H9 (cell line): ENCODE data around the gene MYL9. TPM values are rescaled to one million over a fixed set of nuclear protein-coding genes. Genes with fewer than 3 reads are reported as not detected.

Experiments
- DNase-seq: peaks from one replicate; pipeline ENCODE4 v3.0.0-alpha.2; 2017
- H2AFZ ChIP-seq: one replicate; pipeline ENCODE4 v1.6.1; 2013; ENCODE audit warnings: mild to moderate bottlenecking, low read length, control low read depth, moderate library complexity
- H2AK5ac ChIP-seq: 2 replicates; pipeline ENCODE4 v1.6.1; 2013; ENCODE audit warnings: low read length, control low read depth, mixed read lengths; ENCODE audit not compliant: insufficient read length
- H2BK120ac ChIP-seq: one replicate; pipeline ENCODE4 v1.6.1; 2013; ENCODE audit warnings: low read depth, mild to moderate bottlenecking, low read length, control low read depth, inconsistent platforms; ENCODE audit not compliant: poor library complexity, severe bottlenecking
- H2BK12ac ChIP-seq: 2 replicates; pipeline ENCODE4 v1.6.1; 2013; ENCODE audit warnings: low read length, control low read depth, mixed read lengths, low read depth; ENCODE audit not compliant: insufficient read length
- H2BK15ac ChIP-seq: 2 replicates; pipeline ENCODE4 v1.6.1; 2013; ENCODE audit warnings: low read depth, low read length, control low read depth
- H2BK20ac ChIP-seq: one replicate; pipeline ENCODE4 v1.6.1; 2013; ENCODE audit warnings: low read depth, mild to moderate bottlenecking, low read length, control low read depth, inconsistent platforms; ENCODE audit not compliant: poor library complexity, severe bottlenecking
- H2BK5ac ChIP-seq: 2 replicates; pipeline ENCODE4 v1.6.1; 2013; ENCODE audit warnings: low read length, control low read depth, mixed read lengths; ENCODE audit not compliant: insufficient read length
- H3K14ac ChIP-seq: 2 replicates; pipeline ENCODE4 v1.6.1; 2013; ENCODE audit warnings: low read length, control low read depth; ENCODE audit not compliant: insufficient read depth
- H3K18ac ChIP-seq: 2 replicates; pipeline ENCODE4 v1.6.1; 2013; ENCODE audit warnings: low read depth, mild to moderate bottlenecking, mixed read lengths, low read length, control low read depth; ENCODE audit not compliant: insufficient read length
- H3K23ac ChIP-seq: 2 replicates; pipeline ENCODE4 v1.6.1; 2013; ENCODE audit warnings: low read length, control low read depth, mixed read lengths, low read depth; ENCODE audit not compliant: insufficient read length
- H3K23me2 ChIP-seq: 2 replicates; pipeline ENCODE4 v1.6.1; 2013; ENCODE audit warnings: low read depth, mild to moderate bottlenecking, mixed read lengths, low read length, control low read depth; ENCODE audit not compliant: insufficient read length, poor library complexity, severe bottlenecking
- H3K27ac ChIP-seq: 2 replicates; pipeline ENCODE4 v1.5.1; 2013; ENCODE audit warnings: low read length, control low read depth, mixed read lengths, low read depth; ENCODE audit not compliant: insufficient read length
- H3K27me3 ChIP-seq: 2 replicates; pipeline ENCODE4 v1.6.1; 2013; ENCODE audit warnings: low read length, control low read depth, inconsistent platforms; ENCODE audit not compliant: insufficient read depth
- H3K4ac ChIP-seq: 2 replicates; pipeline ENCODE4 v1.6.1; 2013; ENCODE audit warnings: low read depth, mild to moderate bottlenecking, control low read depth, inconsistent platforms, low read length, moderate library complexity
- H3K4me1 ChIP-seq: 2 replicates; pipeline ENCODE4 v1.6.1; 2013; ENCODE audit warnings: low read length, control low read depth, inconsistent platforms; ENCODE audit not compliant: insufficient read depth
- H3K4me2 ChIP-seq: 2 replicates; pipeline ENCODE4 v1.6.1; 2013; ENCODE audit warnings: low read length, control low read depth, mixed read lengths; ENCODE audit not compliant: insufficient read length, insufficient read depth
- H3K56ac ChIP-seq: 2 replicates; pipeline ENCODE4 v1.6.1; 2013; ENCODE audit warnings: low read depth, mild to moderate bottlenecking, mixed read lengths, low read length, control low read depth; ENCODE audit not compliant: insufficient read length
- H3K79me1 ChIP-seq: 2 replicates; pipeline ENCODE4 v1.6.1; 2013; ENCODE audit warnings: low read depth, mild to moderate bottlenecking, moderate library complexity, low read length, control low read depth, inconsistent platforms; ENCODE audit not compliant: insufficient read depth, poor library complexity, severe bottlenecking
- H3K79me2 ChIP-seq: 2 replicates; pipeline ENCODE4 v1.6.1; 2013; ENCODE audit warnings: low read length, control low read depth, inconsistent platforms; ENCODE audit not compliant: insufficient read depth
- H3K9ac ChIP-seq: 2 replicates; pipeline ENCODE4 v1.6.1; 2013; ENCODE audit warnings: low read length, control low read depth, mixed read lengths; ENCODE audit not compliant: insufficient read length; ENCODE audit errors: extremely low read depth
- H3K9me3 ChIP-seq: one replicate; pipeline ENCODE4 v1.6.1; 2013; ENCODE audit warnings: low read depth, low read length, inconsistent platforms; ENCODE audit not compliant: control insufficient read depth
- H3T11ph ChIP-seq: one replicate; pipeline ENCODE4 v1.6.1; 2013; ENCODE audit warnings: mild to moderate bottlenecking, low read length, control low read depth, inconsistent platforms
- H4K20me1 ChIP-seq: one replicate; pipeline ENCODE4 v1.6.1; 2013; ENCODE audit not compliant: control insufficient read depth, insufficient read length, insufficient read depth
- H4K5ac ChIP-seq: 2 replicates; pipeline ENCODE4 v1.6.1; 2013; ENCODE audit warnings: low read depth, mild to moderate bottlenecking, mixed read lengths, low read length, control low read depth; ENCODE audit not compliant: insufficient read length
- H4K8ac ChIP-seq: replicated peaks from 2 replicates; pipeline ENCODE4 v1.6.1; 2013; ENCODE audit warnings: low read length, control low read depth, mixed read lengths, low read depth; ENCODE audit not compliant: insufficient read length
- H4K91ac ChIP-seq: 2 replicates; pipeline ENCODE4 v1.6.1; 2013; ENCODE audit warnings: low read depth, mild to moderate bottlenecking, moderate library complexity, mixed read lengths, low read length, control low read depth; ENCODE audit not compliant: insufficient read length
- H3K27ac Mint-ChIP-seq, 3 experiments: 2 replicates in 2 of 3; 3 replicates in 1 of 3; pipeline ENCODE4 v1.8.0; 2020 to 2021; ENCODE audit warnings: mixed read lengths in 3 of 3, mild to moderate bottlenecking in 1 of 3, moderate library complexity in 1 of 3
- H3K27me3 Mint-ChIP-seq: 2 replicates; pipeline ENCODE4 v1.8.0; 2021; ENCODE audit warnings: low read depth, mild to moderate bottlenecking, moderate library complexity, mixed read lengths
- H3K36me3 Mint-ChIP-seq, 3 experiments: 2 replicates in 2 of 3; 3 replicates in 1 of 3; pipeline ENCODE4 v1.8.0; 2020 to 2021; ENCODE audit warnings: low read depth in 3 of 3, mixed read lengths in 3 of 3; ENCODE audit not compliant: insufficient read depth in 1 of 3
- H3K4me1 Mint-ChIP-seq, 2 experiments: 2 replicates each; pipeline ENCODE4 v1.8.0; 2020; ENCODE audit warnings: mixed read lengths in 2 of 2
- H3K4me3 Mint-ChIP-seq, 2 experiments: 2 replicates in 1 of 2; 3 replicates in 1 of 2; pipeline ENCODE4 v1.8.0; 2020 to 2021; ENCODE audit warnings: mild to moderate bottlenecking in 2 of 2, mixed read lengths in 2 of 2, moderate library complexity in 1 of 2
- H3K9me3 Mint-ChIP-seq, 2 experiments: 2 replicates in 1 of 2; 3 replicates in 1 of 2; pipeline ENCODE4 v1.8.0; 2020; ENCODE audit warnings: mild to moderate bottlenecking in 2 of 2, mixed read lengths in 2 of 2, moderate library complexity in 1 of 2
- CTCF ChIP-seq: fragments of 200-600 bp; sonication (generic); conservative IDR thresholded peaks from 3 replicates; pipeline ENCODE4 v1.8.0; 2021; ENCODE audit warnings: antibody characterized with exemption, mild to moderate bottlenecking
- WGBS: extraction: QIAGEN DNeasy Blood & Tissue Kit; methylation state at CpG from one replicate; pipeline ENCODE4 v1.1.7; 2013; ENCODE audit warnings: missing lambda C conversion rate, low lambda C conversion rate, mixed read lengths; ENCODE audit not compliant: insufficient read length; ENCODE audit errors: extremely low coverage; 5-methylcytosine and 5-hydroxymethylcytosine counted together
- total RNA-seq: library from RNA; stranded (reverse); gene quantifications from 2 replicates; pipeline ENCODE4 v1.2.1, GENCODE V29; 2021

The MYL9 gene
- total RNA-seq, 1 experiment from 2014 or later = 218 TPM

GRCh38 chr20:36571564-36572504 is 30.5 kb downstream of the MYL9 start:
- Histone ChIP-seq H3K79me2 (peaks cover 6% of the 10 kb centered on the region; the same call in 1 of the 2 replicates), H3K27ac (peak overlapping the region; percentile 10), H2AK5ac (no peak overlapping the region), H2BK12ac (peak overlapping the region; percentile 56), H3K4me2 (peak overlapping the region; percentile 52), H4K5ac (no peak overlapping the region), H2AFZ (no peak overlapping the region), H4K91ac (peak overlapping the region; percentile 37), H3K18ac (peak overlapping the region; percentile 37), H3K27me3 (no peaks in the 10 kb centered on the region), H3K23ac (no peak overlapping the region), H3K14ac (peak overlapping the region; percentile 66; the same call in 1 of the 2 replicates), H3K4me1 (peaks cover 8% of the 10 kb centered on the region), H2BK120ac (no peak overlapping the region), H4K8ac (no peak overlapping the region), H2BK20ac (no peak overlapping the region), H3T11ph (no peak overlapping the region), H3K56ac (no peak overlapping the region), H2BK15ac (no peak overlapping the region), H3K79me1 (no peaks in the 10 kb centered on the region), H3K4ac (no peak overlapping the region; the same call in 1 of the 2 replicates), H3K9me3 (no peaks in the 10 kb centered on the region), H2BK5ac (no peak overlapping the region), H4K20me1 (no peaks in the 10 kb centered on the region), H3K23me2 (peaks cover 30% of the 10 kb centered on the region), H3K9ac (peak overlapping the region; percentile 63)
- TF ChIP-seq CTCF = peak; percentile 22; the same call in 1 of the 3 replicates
- WGBS = no CpG with 5 or more reads among the region's 17 CpGs
- no peaks in the 10 kb centered on the region; a peak in 1 of 5 replicates for H3K9me3 Mint-ChIP-seq
- H3K4me1 Mint-ChIP-seq = peaks cover 56% of the 10 kb centered on the region in 2 experiments
- H3K27me3 Mint-ChIP-seq = no peaks in the 10 kb centered on the region
- H3K4me3 Mint-ChIP-seq = peak overlapping the region; percentile 76 to 77
- peak overlapping the region; percentile 98 to 99 (median 99) for H3K27ac Mint-ChIP-seq
- peaks cover 1 to 15% (median 11%) of the 10 kb centered on the region in 3 experiments; a peak in 6 of 7 replicates for H3K36me3 Mint-ChIP-seq
- peak; percentile 91 for DNase-seq
